ENCODE measurements around the gene MPG.
"Not testable (repeated sequence)": the region's sequence is repeated elsewhere in the genome, so short reads cannot be mapped to it uniquely, and the experiment has no call there.

Gene MPG

DNA sequence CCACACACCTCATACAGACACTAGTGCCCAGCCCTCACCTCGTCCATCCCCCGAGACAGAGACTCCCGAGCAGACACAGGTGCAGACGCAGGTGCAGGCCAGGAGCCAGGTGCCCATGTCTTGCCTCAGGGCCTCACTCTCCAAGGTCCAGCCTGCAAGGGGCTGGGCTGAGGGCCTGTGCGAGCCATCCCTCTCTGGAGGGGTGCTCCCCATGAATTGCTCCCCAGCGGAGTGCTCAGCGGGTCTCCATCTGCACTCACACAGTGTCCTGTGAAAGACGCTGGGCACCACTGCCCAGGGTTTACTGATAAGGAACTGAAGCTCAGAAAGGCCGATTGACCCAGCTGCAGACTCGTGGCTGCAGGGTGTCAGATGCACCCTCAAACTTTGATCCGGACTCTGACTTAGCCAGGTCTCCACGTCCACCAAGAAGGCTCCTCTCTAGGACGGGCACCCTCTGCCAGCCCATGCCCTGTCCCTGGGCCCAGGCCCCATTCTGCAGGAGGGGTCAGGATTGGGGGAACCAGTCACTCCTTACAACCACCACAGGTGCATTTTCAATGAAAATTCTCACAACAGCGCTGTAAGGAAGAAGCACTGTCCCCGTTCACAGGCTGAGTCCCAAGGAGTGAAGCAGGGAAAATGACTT lies 41.6 kb upstream of the MPG start:
- DNase-seq (ENCODE audit: low read depth): no peak
- H3K4me3 ChIP-seq (ENCODE audit: low read length): no peak overlapping the region
- TF ChIP-seq, protein P1, sequence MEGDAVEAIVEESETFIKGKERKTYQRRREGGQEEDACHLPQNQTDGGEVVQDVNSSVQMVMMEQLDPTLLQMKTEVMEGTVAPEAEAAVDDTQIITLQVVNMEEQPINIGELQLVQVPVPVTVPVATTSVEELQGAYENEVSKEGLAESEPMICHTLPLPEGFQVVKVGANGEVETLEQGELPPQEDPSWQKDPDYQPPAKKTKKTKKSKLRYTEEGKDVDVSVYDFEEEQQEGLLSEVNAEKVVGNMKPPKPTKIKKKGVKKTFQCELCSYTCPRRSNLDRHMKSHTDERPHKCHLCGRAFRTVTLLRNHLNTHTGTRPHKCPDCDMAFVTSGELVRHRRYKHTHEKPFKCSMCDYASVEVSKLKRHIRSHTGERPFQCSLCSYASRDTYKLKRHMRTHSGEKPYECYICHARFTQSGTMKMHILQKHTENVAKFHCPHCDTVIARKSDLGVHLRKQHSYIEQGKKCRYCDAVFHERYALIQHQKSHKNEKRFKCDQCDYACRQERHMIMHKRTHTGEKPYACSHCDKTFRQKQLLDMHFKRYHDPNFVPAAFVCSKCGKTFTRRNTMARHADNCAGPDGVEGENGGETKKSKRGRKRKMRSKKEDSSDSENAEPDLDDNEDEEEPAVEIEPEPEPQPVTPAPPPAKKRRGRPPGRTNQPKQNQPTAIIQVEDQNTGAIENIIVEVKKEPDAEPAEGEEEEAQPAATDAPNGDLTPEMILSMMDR (conservative IDR thresholded peaks at IDR 0.05; ENCODE audit: low read depth, low read length): no peak

DNA sequence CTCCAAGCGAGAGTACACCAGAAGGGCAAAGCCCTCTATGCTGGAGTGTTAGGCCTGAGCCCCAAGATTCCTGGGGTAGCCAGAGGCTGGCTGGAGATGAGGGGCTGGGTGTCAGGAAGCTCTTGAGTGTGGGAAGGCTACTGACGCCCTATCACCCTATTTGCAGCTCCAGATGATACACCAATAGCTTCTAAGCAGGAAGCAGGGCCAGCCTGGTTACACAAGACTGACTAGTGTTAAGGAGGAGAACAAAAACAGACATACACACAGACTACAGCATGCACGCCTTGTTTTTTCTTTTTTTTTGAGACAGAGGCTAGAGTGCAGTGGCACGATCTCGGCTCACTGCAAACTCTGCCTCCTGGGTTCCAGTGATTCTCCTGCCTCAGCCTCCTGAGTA lies 40.5 kb upstream of the MPG start:
- no peak for DNase-seq (ENCODE audit: low read depth)
- H3K4me3 ChIP-seq (ENCODE audit: low read length): no peak overlapping the region
- TF ChIP-seq, protein P1 (conservative IDR thresholded peaks at IDR 0.05; ENCODE audit: low read depth, low read length): no peak

DNA sequence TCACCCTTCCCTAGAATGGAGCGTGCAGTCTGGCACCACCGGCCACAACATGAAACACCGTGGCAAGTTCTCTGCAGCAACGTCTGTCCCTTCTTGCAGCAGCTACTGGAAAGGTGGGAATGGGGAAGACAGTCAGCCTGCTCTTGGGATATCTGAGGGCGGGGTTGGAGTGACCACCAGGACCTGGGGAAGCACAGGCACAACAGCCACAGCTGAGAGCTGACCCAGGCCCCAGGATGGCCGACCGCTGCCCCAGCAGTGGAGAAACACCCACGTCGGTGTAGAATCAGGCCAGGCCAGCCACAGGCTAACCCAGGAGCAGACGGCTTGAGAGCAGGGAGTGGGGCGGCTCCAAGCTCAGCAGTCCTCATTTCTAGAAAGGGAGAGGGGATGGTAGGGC lies 39.8 kb upstream of the MPG start:
- DNase-seq (ENCODE audit: low read depth); H3K4me3 ChIP-seq (ENCODE audit: low read length): not testable (repeated sequence)

DNA sequence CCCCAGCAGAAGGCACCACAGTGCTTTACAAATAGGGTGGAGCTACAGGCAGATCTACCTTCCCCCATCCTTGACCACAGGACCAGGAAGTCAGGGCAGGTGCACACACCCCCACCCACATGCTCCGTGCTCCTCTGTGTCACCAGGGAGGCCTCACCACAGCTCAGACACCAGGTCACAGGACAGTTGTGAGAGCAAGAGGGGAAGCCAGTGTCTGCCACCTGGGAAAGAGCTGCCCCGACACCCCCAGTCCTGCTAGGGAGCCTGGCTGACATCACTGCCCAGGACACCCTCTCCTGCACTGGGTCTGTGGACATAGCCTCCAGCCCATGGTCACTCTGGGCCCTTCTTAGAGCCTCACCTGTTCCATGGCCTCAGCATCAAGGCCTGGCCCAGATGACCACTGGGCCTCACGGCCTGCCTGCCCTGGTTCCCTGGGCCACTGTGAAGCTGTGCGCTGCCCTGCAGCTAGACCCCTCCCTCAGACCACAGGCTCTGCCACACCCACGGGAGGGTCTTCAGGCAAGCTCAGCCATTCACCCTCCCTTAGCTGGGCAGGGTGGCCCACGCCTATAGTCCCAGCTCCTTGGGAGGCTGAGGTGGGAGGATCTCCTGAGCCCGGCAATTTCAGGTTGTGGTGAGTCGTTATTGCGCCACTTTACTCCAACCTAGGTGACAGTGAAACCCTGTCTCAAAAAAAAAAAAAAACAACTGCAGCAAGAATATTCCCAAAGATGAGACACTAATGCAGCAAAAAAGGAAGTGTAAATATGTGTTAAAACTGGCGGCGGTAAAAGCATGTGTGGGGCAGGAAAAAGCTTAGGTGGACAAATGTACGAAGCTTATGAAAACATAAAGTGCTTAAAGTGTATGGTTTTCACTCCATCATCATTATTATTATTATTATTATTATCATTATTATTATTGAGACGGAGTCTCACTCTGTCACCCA lies 38.8 kb upstream of the MPG start:
- no peak for DNase-seq (ENCODE audit: low read depth)

DNA sequence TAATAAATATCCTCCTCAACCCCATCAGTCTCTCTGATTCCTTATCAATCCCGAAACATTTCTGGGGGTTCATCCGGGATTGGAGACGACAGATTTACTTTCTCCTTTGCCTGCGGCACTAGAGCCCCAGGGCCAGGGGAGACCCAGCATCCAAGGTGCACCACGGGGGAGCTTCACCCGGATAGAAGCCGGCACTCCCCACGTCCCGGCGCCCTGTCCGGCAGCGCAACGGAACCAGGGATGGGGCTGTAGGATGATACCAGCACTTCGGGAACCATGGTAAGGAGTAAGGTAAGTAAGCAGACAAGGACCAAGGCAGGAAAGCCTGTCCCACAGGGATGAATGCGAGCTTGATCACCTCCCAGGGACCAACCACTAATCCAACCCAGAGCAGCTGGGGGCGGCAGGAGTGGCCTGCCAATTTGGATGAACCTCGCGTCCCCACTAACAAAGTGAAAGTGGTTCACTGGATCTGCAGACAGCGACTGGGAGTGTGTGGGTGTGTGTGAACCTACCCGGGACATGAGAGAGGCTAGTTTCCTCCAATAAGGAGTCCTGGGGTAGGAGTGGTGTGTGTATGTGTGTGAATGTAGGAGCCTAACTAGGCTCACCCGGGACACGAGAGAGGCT lies 36.5 kb upstream of the MPG start:
- TF ChIP-seq, protein P1 (conservative IDR thresholded peaks at IDR 0.05; ENCODE audit: low read depth, low read length): no peak
- no peak for DNase-seq (ENCODE audit: low read depth)

More for the DNA sequence above, 38.8 kb upstream of the MPG start:
- no peak overlapping the region for H3K4me3 ChIP-seq (ENCODE audit: low read length)
- TF ChIP-seq, protein P1 (conservative IDR thresholded peaks at IDR 0.05; ENCODE audit: low read depth, low read length): no peak

DNA sequence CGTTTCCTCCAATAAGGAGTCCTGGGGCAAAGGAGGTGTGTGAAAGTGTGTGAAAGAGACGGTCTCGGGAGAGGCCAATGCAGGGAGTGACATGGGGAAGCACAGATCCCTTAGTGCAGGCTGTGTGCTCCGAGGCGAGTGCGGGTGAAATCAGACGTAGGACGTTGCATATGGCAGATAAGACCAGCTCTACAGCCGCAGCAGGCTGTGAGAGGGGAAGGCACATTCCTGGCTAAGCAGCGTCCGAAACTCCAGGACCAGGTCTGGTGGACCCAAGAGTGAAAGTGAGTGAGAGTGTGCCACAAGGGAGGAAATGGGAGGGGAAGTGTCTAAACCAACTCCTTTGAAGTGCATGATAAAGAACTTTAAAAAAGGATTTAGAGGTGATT lies 36.0 kb upstream of the MPG start:
- DNase-seq (ENCODE audit: low read depth): no peak
- no peak overlapping the region for H3K4me3 ChIP-seq (ENCODE audit: low read length)
- TF ChIP-seq, protein P1 (conservative IDR thresholded peaks at IDR 0.05; ENCODE audit: low read depth, low read length): no peak

More for the DNA sequence above, 36.5 kb upstream of the MPG start:
- no peak overlapping the region for H3K4me3 ChIP-seq (ENCODE audit: low read length)

DNA sequence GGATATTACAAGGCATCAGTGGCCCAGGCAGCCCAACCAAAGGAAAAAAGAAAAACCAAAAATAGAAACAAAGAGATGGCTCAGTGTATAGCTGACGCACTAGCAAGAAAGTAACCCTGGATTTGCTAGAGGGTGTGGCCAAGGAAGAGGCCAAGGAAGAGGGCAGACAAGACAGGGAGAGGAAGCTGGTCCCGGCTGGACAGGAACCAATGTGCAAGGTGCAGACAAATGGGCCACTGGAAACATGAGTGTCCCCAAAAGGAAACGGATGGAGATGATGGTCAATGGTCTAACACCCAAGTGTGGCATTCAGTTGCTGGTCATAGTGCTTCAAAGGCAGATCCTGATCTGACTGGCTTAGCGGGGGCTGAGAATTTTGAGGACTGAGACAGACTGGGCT lies 35.3 kb upstream of the MPG start:
- no peak for DNase-seq (ENCODE audit: low read depth)
- TF ChIP-seq, protein P1 (conservative IDR thresholded peaks at IDR 0.05; ENCODE audit: low read depth, low read length): no peak
- no peak overlapping the region for H3K4me3 ChIP-seq (ENCODE audit: low read length)
